HCT116 (cell line): ENCODE data around the gene SLC22A15. TPM values are rescaled to one million over a fixed set of nuclear protein-coding genes. Genes with fewer than 3 reads are reported as not detected.

ENCODE experiments used
- ATAC-seq: fragments of 200-7000 bp; cut with Tn5 transposase; 2 replicates; pipeline ENCODE4 v1.9.1; 2020; ENCODE audit warnings: mild to moderate bottlenecking, moderate library complexity
- Bru-seq: library from RNA; stranded (reverse); fragments of 400-500 nt; gene quantifications from one replicate; lab custom pipeline; 2021; lab: Mats Ljungman, UMichigan
- BruChase-seq, 2 experiments: library from RNA; stranded (reverse); fragments of 400-500 nt; gene quantifications; one replicate each; lab custom pipeline; 2021; lab: Mats Ljungman, UMichigan
- BruUV-seq: library from RNA; stranded (reverse); fragments of 400-500 nt; replicated peaks from 2 replicates; lab custom pipeline; 2021; lab: Mats Ljungman, UMichigan
- CTCF ChIA-PET: fragments of 300-600 bp; sonication (Branson Sonifier 250); formaldehyde crosslinking; loops from one replicate; lab custom pipeline; 2021; ENCODE audit warnings: antibody characterized with exemption; lab: Charles Lee
- POLR2A ChIA-PET: fragments of 300-600, 350-600 bp; sonication (Branson Sonifier 250); formaldehyde crosslinking; loops from one replicate; lab custom pipeline; 2021; ENCODE audit warnings: antibody characterized with exemption; lab: Charles Lee
- RAD21 ChIA-PET, 2 experiments: fragments of 300-600 bp; sonication (Branson Sonifier 250); formaldehyde crosslinking; loops; one replicate each; lab custom pipeline; 2023; ENCODE audit warnings: low total read pairs in 2 of 2; ENCODE audit not compliant: uncharacterized antibody in 2 of 2, unreplicated experiment in 2 of 2, low non-redundant PET in 1 of 2; lab: Charles Lee
- DNase-seq: peaks from one replicate; pipeline ENCODE4 v3.0.0-alpha.2; 2010; ENCODE audit warnings: low read depth, low spot score
- H2AFZ ChIP-seq: fragments of 200-600 bp; shearing (Covaris generic), sonication (generic); 2 replicates; pipeline ENCODE4 v1.6.1; 2017; ENCODE audit warnings: low read depth, mixed run types, mixed read lengths, antibody characterized with exemption, low read length; ENCODE audit not compliant: poor library complexity, severe bottlenecking
- H3K27ac ChIP-seq: 2 replicates; pipeline ENCODE4 v1.5.1; 2012; ENCODE audit warnings: low read depth, low read length
- H3K27me3 ChIP-seq: fragments of 200-600 bp; sonication (generic); 2 replicates; pipeline ENCODE4 v1.6.1; 2016; ENCODE audit warnings: mixed run types, low read length, mixed read lengths; ENCODE audit not compliant: insufficient read depth
- H3K36me3 ChIP-seq, 2 experiments: fragments of 200-500 bp in 1 of 2; fragments of 200-600 bp in 1 of 2; sonication (Bioruptor generic) in 1 of 2; sonication (generic) in 1 of 2; 2 replicates each; pipeline versions ENCODE4 v1.5.1 to v1.6.1; 2014 to 2016; ENCODE audit warnings: low read length in 2 of 2, inconsistent platforms in 1 of 2, mixed read lengths in 1 of 2, mixed run types in 1 of 2; ENCODE audit not compliant: insufficient read depth in 2 of 2, control insufficient read depth in 1 of 2
- H3K4me1 ChIP-seq, 2 experiments: fragments of 200-600 bp in 1 of 2; sonication (generic) in 1 of 2; 2 replicates each; pipeline versions ENCODE4 v1.5.1 to v1.6.1; 2012 to 2017; ENCODE audit warnings: low read length in 2 of 2, inconsistent platforms in 1 of 2, mild to moderate bottlenecking in 1 of 2, mixed read lengths in 1 of 2, mixed run types in 1 of 2, moderate library complexity in 1 of 2; ENCODE audit not compliant: insufficient read depth in 2 of 2, control insufficient read depth in 1 of 2
- H3K4me2 ChIP-seq: fragments of 200-600 bp; sonication (generic); 2 replicates; pipeline ENCODE4 v1.6.1; 2017; ENCODE audit warnings: mixed run types, low read length, mixed read lengths
- H3K4me3 ChIP-seq, 2 experiments: fragments of 200-600 bp in 1 of 2; sonication (generic) in 1 of 2; replicated peaks in 1 of 2; 2 replicates each; pipeline ENCODE4 v1.5.1; 2011 to 2016; ENCODE audit warnings: low read length in 2 of 2, control low read depth in 1 of 2, low read depth in 1 of 2, mild to moderate bottlenecking in 1 of 2, mixed read lengths in 1 of 2, mixed run types in 1 of 2
- H3K79me2 ChIP-seq: fragments of 200-600 bp; sonication (generic); 2 replicates; pipeline ENCODE4 v1.6.1; 2017; ENCODE audit warnings: mild to moderate bottlenecking, mixed run types, low read length, moderate library complexity, mixed read lengths; ENCODE audit not compliant: insufficient read depth
- H3K9ac ChIP-seq: fragments of 200-600 bp; sonication (generic); 2 replicates; pipeline ENCODE4 v1.6.1; 2016; ENCODE audit warnings: low read length, mixed read lengths
- H3K9me2 ChIP-seq: fragments of 200-600 bp; sonication (generic), shearing (Covaris generic); 2 replicates; pipeline ENCODE4 v1.6.1; 2017; ENCODE audit warnings: mixed run types, mild to moderate bottlenecking, moderate library complexity; ENCODE audit not compliant: insufficient read depth
- H3K9me3 ChIP-seq, 2 experiments: fragments of 200-500 bp in 1 of 2; fragments of 200-600 bp in 1 of 2; sonication (Bioruptor generic) in 1 of 2; sonication (generic) in 1 of 2; 2 replicates each; pipeline ENCODE4 v1.6.1; 2014 to 2017; ENCODE audit warnings: low read length in 2 of 2, mixed read lengths in 2 of 2, inconsistent platforms in 1 of 2, low read depth in 1 of 2, mild to moderate bottlenecking in 1 of 2, mixed run types in 1 of 2, moderate library complexity in 1 of 2; ENCODE audit not compliant: control insufficient read depth in 1 of 2, insufficient read depth in 1 of 2
- H4K20me1 ChIP-seq: fragments of 200-600 bp; sonication (generic), shearing (Covaris generic); 2 replicates; pipeline ENCODE4 v1.6.1; 2017; ENCODE audit warnings: mixed run types, mild to moderate bottlenecking, moderate library complexity; ENCODE audit not compliant: insufficient read depth
- ATF3 ChIP-seq: IDR thresholded peaks from 2 replicates; pipeline ENCODE4 v1.6.1; 2012
- CBX3 ChIP-seq: IDR thresholded peaks from 2 replicates; pipeline ENCODE4 v1.6.1; 2012; ENCODE audit warnings: low read depth
- CEBPB ChIP-seq: IDR thresholded peaks from 2 replicates; pipeline ENCODE4 v1.6.1; 2012; ENCODE audit warnings: low read depth
- CTCF ChIP-seq, 3 experiments: fragments of 200-600 bp in 1 of 3; sonication (generic) in 1 of 3; IDR thresholded peaks in 2 of 3; conservative IDR thresholded peaks in 1 of 3; 2 replicates each; pipeline ENCODE4 v1.5.1; 2012 to 2017; ENCODE audit warnings: low read depth in 2 of 3, low read length in 2 of 3, antibody characterized with exemption in 1 of 3, borderline replicate concordance in 1 of 3, control low read depth in 1 of 3, mild to moderate bottlenecking in 1 of 3, mixed read lengths in 1 of 3, mixed run types in 1 of 3, moderate library complexity in 1 of 3; ENCODE audit not compliant: insufficient read depth in 1 of 3
- EGR1 ChIP-seq: IDR thresholded peaks from 2 replicates; pipeline ENCODE4 v1.6.1; 2012; ENCODE audit warnings: low read depth
- ELF1 ChIP-seq: IDR thresholded peaks from 2 replicates; pipeline ENCODE4 v1.6.1; 2012; ENCODE audit warnings: low read depth, borderline replicate concordance
- EZH2 ChIP-seq: fragments of 200-600 bp; sonication (generic); IDR thresholded peaks from 2 replicates; pipeline ENCODE4 v1.6.1; 2017; ENCODE audit warnings: antibody characterized with exemption, mixed run types
- FOSL1 ChIP-seq: IDR thresholded peaks from 2 replicates; pipeline ENCODE4 v1.6.1; 2012; ENCODE audit warnings: low read depth
- JUND ChIP-seq: IDR thresholded peaks from 2 replicates; pipeline ENCODE4 v1.6.1; 2012
- POLR2A ChIP-seq: IDR thresholded peaks from 2 replicates; pipeline ENCODE4 v1.7.0; 2011; ENCODE audit warnings: borderline replicate concordance; ENCODE audit not compliant: insufficient read depth, insufficient read length; ENCODE audit errors: extremely low read depth
- POLR2AphosphoS5 ChIP-seq: IDR thresholded peaks from 2 replicates; pipeline ENCODE4 v1.6.1; 2011; ENCODE audit warnings: mild to moderate bottlenecking, low read depth, low read length, moderate library complexity
- SIN3A ChIP-seq: IDR thresholded peaks from 2 replicates; pipeline ENCODE4 v1.6.1; 2012; ENCODE audit warnings: low read depth
- SP1 ChIP-seq: IDR thresholded peaks from 2 replicates; pipeline ENCODE4 v1.6.1; 2012; ENCODE audit warnings: low read depth
- SRF ChIP-seq: IDR thresholded peaks from 2 replicates; pipeline ENCODE4 v1.6.1; 2012; ENCODE audit warnings: low read depth
- YY1 ChIP-seq: IDR thresholded peaks from 2 replicates; pipeline ENCODE4 v1.6.1; 2011; ENCODE audit warnings: low read length, low read depth, moderate library complexity, mild to moderate bottlenecking; ENCODE audit not compliant: insufficient replicate concordance; ENCODE audit errors: extremely low read depth
- ZBTB33 ChIP-seq: IDR thresholded peaks from 2 replicates; pipeline ENCODE4 v1.6.1; 2011; ENCODE audit warnings: mild to moderate bottlenecking, low read length, moderate library complexity; ENCODE audit not compliant: insufficient replicate concordance; ENCODE audit errors: extremely low read depth
- ZFX ChIP-seq: fragments of 450-650 bp; IDR thresholded peaks from 2 replicates; pipeline ENCODE4 v1.6.1; 2017
- ZNF274 ChIP-seq: fragments of 200-500 bp; sonication (Bioruptor generic); IDR thresholded peaks from 2 replicates; pipeline ENCODE4 v1.6.1; 2014; ENCODE audit warnings: mild to moderate bottlenecking, low read depth, low read length, inconsistent platforms
- intact Hi-C: fragments of 100-400 bp; cut with micrococcal nuclease; formaldehyde crosslinking; loops from 2 replicates; pipeline ENCODE4 v1.10.0; 2022
- long read RNA-seq: library from polyadenylated mRNA; unstranded; transcript quantifications from one replicate; pipeline ENCODE4 v2.0.0, GENCODE V29; 2021; ENCODE audit not compliant: unreplicated experiment
- polyA plus RNA-seq: library from polyadenylated mRNA; unstranded; fragments of >200 nt; gene quantifications from 2 replicates; pipeline ENCODE4 v1.2.1, GENCODE V29; 2012; ENCODE audit warnings: missing spikeins
- total RNA-seq: library from RNA; stranded (reverse); gene quantifications from one replicate; pipeline ENCODE4 v1.2.1, GENCODE V29; 2021; ENCODE audit not compliant: unreplicated experiment

SLC22A15 gene
- total RNA-seq = 3.1 TPM
- 1.7 and 2.4 TPM in 2 replicates for polyA plus RNA-seq
- percentile 87 among the genes with signal in this experiment for Bru-seq, nascent RNA
- percentile 65 among the genes with signal in this experiment for BruChase-seq, experiment 1, labeled RNA remaining after a 6-hour chase
- BruChase-seq, experiment 2, labeled RNA remaining after a 2-hour chase = percentile 67 among the genes with signal in this experiment
- long read RNA-seq, partial matches to known transcripts = 0 of 5 reads
- long read RNA-seq, other reads (novel, unspliced or antisense) = 5 of 5 reads

GRCh38 chr1:115976062-115976920 is at the start of gene SLC22A15:
SLC22A15 (plus strand) TSS chr1:115976513; CDS start chr1:115976628, 115 bp downstream.
- no peak for DNase-seq
- TF ChIP-seq ATF3 (no peak), ZNF274 (no peak), EZH2 (no peak), YY1 (peak; percentile 51), EGR1 (no peak), ZFX (peak; percentile 87), CEBPB (no peak), CBX3 (no peak), SIN3A (no peak), JUND (no peak), POLR2A (no peak), ZBTB33 (no peak), ELF1 (peak; percentile 42), SP1 (no peak), FOSL1 (no peak), POLR2AphosphoS5 (0 out of 2 replicates have a peak, but pooled peaks have one; percentile 13), CTCF (IDR thresholded peaks at IDR 0.05 in 2 of 3, conservative IDR thresholded peaks at IDR 0.05 in 1 of 3; ENCODE audit: borderline replicate concordance in 1 of 3, insufficient read depth in 1 of 3, low read depth in 2 of 3, low read length in 2 of 3) (no peak), SRF (no peak)

More at GRCh38 chr1:115976062-115976920, at the start of gene SLC22A15:
- intact Hi-C loops = no loop called here
- no peaks in the 10 kb centered on the region for H3K36me3 ChIP-seq
- H3K4me3 ChIP-seq = peak within 1 kb of the TSS; percentile 64 to 74
- H3K4me2 ChIP-seq = peak within 1 kb of the TSS; percentile 95
- ChIA-PET RAD21 (no interaction called here), CTCF (interaction anchor here (1.3 kb wide), 1 partner anchor 523 kb away, joined by 4 read pairs; no protein-coding TSS in a partner anchor), POLR2A (no interaction called here)
- H3K9me2 ChIP-seq = no peaks in the 10 kb centered on the region
- H3K79me2 ChIP-seq = peaks cover 8% of the 10 kb centered on the region
- peaks cover 8 to 23% of the 10 kb centered on the region in 2 experiments; a peak in 3 of 4 replicates for H3K4me1 ChIP-seq
- peak within 1 kb of the TSS; percentile 67 for H3K27ac ChIP-seq
- peak; percentile 79 for ATAC-seq
- peak within 1 kb of the TSS; percentile 64 for H3K9ac ChIP-seq
- H2AFZ ChIP-seq = peak within 1 kb of the TSS; percentile 98
- BruUV-seq = no TSS peak
- H3K9me3 ChIP-seq = no peaks in the 10 kb centered on the region
- H3K27me3 ChIP-seq = no peaks in the 10 kb centered on the region
- no peaks in the 10 kb centered on the region for H4K20me1 ChIP-seq
